GM13977 (cell line): ENCODE data around the gene MRPL11.
"Not testable (repeated sequence)": the region's sequence is repeated elsewhere in the genome, so short reads cannot be mapped to it uniquely, and the experiment has no call there.

Experiments
- DNase-seq: peaks from one replicate; pipeline ENCODE4 v3.0.0; 2012; ENCODE audit warnings: low spot score
- CTCF ChIP-seq: IDR thresholded peaks from 2 replicates; pipeline ENCODE4 v1.5.1; 2012; ENCODE audit warnings: mild to moderate bottlenecking, control low read depth; ENCODE audit not compliant: insufficient read depth; ENCODE audit errors: extremely low read depth, missing control alignments
- in situ Hi-C: fragments of 300-500 bp; cut with MboI; formaldehyde crosslinking; loops from one replicate; pipeline ENCODE4 v1.12.0; 2022; ENCODE audit warnings: low sequenced_read_pairs, low pct_unique_long_range_greater_than_20kb, mixed read lengths, inconsistent platforms; ENCODE audit not compliant: unreplicated experiment

MRPL11 gene

GRCh38 chr11:66450560-66450959, 11.9 kb upstream of the MRPL11 start:
- in situ Hi-C loops, result no loop called here
- TF ChIP-seq CTCF, result no peak
- no peak for DNase-seq

GRCh38 chr11:66448523-66448922, 9.9 kb upstream of the MRPL11 start:
- TF ChIP-seq CTCF, result no peak
- DNase-seq, result no peak
- in situ Hi-C loops, result no loop called here

GRCh38 chr11:66447012-66447411, 8.4 kb upstream of the MRPL11 start:
- in situ Hi-C loops, result no loop called here
- TF ChIP-seq CTCF, result no peak
- no peak for DNase-seq

GRCh38 chr11:66443602-66444001, 5.0 kb upstream of the MRPL11 start:
- no peak for DNase-seq
- no peak for TF ChIP-seq CTCF
- in situ Hi-C loops, result no loop called here

- DNase-seq, in situ Hi-C loops: not testable (repeated sequence)
Measured at GRCh38 chr11:66440940-66441282, 2.3 kb upstream of the MRPL11 start.

- DNase-seq, in situ Hi-C loops: not testable (repeated sequence)
Measured at GRCh38 chr11:66440101-66440939, 1.7 kb upstream of the MRPL11 start.

GRCh38 chr11:66437979-66438503, 607 bp downstream of the MRPL11 start:
- no peak for TF ChIP-seq CTCF
- in situ Hi-C loops, result no loop called here
- DNase-seq, result no peak
